HepG2 (cell line): Measurements from ENCODE around the gene USP10. TPM values are rescaled to one million over a fixed set of nuclear protein-coding genes. Genes with fewer than 3 reads are reported as not detected.

Source experiments
- ATAC-seq: fragments of 200-7000 bp; cut with Tn5 transposase; 3 replicates; pipeline ENCODE4 v1.9.1; 2020; ENCODE audit warnings: mild to moderate bottlenecking, moderate library complexity
- BruUV-seq: library from RNA; stranded (reverse); fragments of 400-500 nt; replicated peaks from 2 replicates; lab custom pipeline; 2021; lab: Mats Ljungman, UMichigan
- CTCF ChIA-PET: fragments of 300-600 bp; formaldehyde crosslinking; extraction: SDS; loops from one replicate; lab custom pipeline; 2021; ENCODE audit warnings: low total read pairs, inconsistent platforms, low intra/inter-chr PET ratio; lab: Yijun Ruan, JAX
- POLR2A ChIA-PET: fragments of 350-600 bp; sonication (Branson Sonifier 250); formaldehyde crosslinking; loops from one replicate; lab custom pipeline; 2020; ENCODE audit warnings: antibody characterized with exemption, inconsistent platforms; lab: Yijun Ruan, JAX
- DNase-seq: peaks from one replicate; pipeline ENCODE4 v3.0.0-alpha.2; 2015; ENCODE audit warnings: low spot score
- FAIRE-seq: peaks from 3 replicates; lab custom pipeline; 2011; peaks lifted over from hg19 to GRCh38; lab: Jason Lieb, UNC
- H2AFZ ChIP-seq: one replicate; pipeline ENCODE4 v1.6.1; 2011; ENCODE audit warnings: low read length, inconsistent platforms
- H3K27ac ChIP-seq: fragments of 300-600 bp; 3 replicates; pipeline ENCODE4 v1.8.0; 2011; ENCODE audit warnings: mixed run types, mild to moderate bottlenecking, mixed read lengths, low read length, inconsistent platforms; ENCODE audit not compliant: insufficient read depth; ENCODE audit errors: extremely low read length
- H3K27me3 ChIP-seq, 2 experiments: fragments of 200-600 bp in 1 of 2; 2 replicates in 1 of 2; 3 replicates in 1 of 2; pipeline versions ENCODE4 v1.6.0 to v1.8.0; 2011; ENCODE audit warnings: low read length in 2 of 2, mild to moderate bottlenecking in 2 of 2, moderate library complexity in 2 of 2, inconsistent platforms in 1 of 2; ENCODE audit not compliant: insufficient read depth in 2 of 2, control insufficient read depth in 1 of 2
- H3K36me3 ChIP-seq, 2 experiments: fragments of 200-600 bp in 1 of 2; replicated peaks in 1 of 2; 2 replicates in 1 of 2; 3 replicates in 1 of 2; pipeline versions ENCODE4 v1.5.1 to v1.8.0; 2011; ENCODE audit warnings: low read length in 2 of 2, inconsistent platforms in 1 of 2; ENCODE audit not compliant: insufficient read depth in 2 of 2, control insufficient read depth in 1 of 2
- H3K4me1 ChIP-seq: 2 replicates; pipeline ENCODE4 v1.5.1; 2012; ENCODE audit warnings: low read length, inconsistent platforms; ENCODE audit not compliant: insufficient read depth
- H3K4me2 ChIP-seq: 2 replicates; pipeline ENCODE4 v1.6.0; 2011; ENCODE audit warnings: low read depth, low read length, inconsistent platforms
- H3K4me3 ChIP-seq, 3 experiments: fragments of 200-600 bp in 1 of 3; sonication (generic), shearing (Covaris generic) in 1 of 3; replicated peaks in 1 of 3; 2 replicates each; pipeline ENCODE4 v1.5.1; 2011 to 2016; ENCODE audit warnings: low read length in 3 of 3, inconsistent platforms in 2 of 3, low read depth in 2 of 3, mild to moderate bottlenecking in 2 of 3, control low read depth in 1 of 3, mixed read lengths in 1 of 3; ENCODE audit not compliant: insufficient read depth in 1 of 3
- H3K79me2 ChIP-seq: one replicate; pipeline ENCODE4 v1.6.1; 2011; ENCODE audit warnings: low read length, inconsistent platforms; ENCODE audit not compliant: insufficient read depth
- H3K9ac ChIP-seq: 2 replicates; pipeline ENCODE4 v1.6.0; 2011; ENCODE audit warnings: mild to moderate bottlenecking, low read depth, low read length, inconsistent platforms; ENCODE audit not compliant: insufficient read depth
- H3K9me3 ChIP-seq: 2 replicates; pipeline ENCODE4 v1.5.1; 2012; ENCODE audit warnings: mild to moderate bottlenecking, low read length
- H4K20me1 ChIP-seq: 2 replicates; pipeline ENCODE4 v1.6.0; 2011; ENCODE audit warnings: inconsistent platforms, mild to moderate bottlenecking, low read length, moderate library complexity; ENCODE audit not compliant: insufficient read depth
- ATF7 ChIP-seq, 2 experiments: fragments of 450-650 bp in 1 of 2; sonication (generic) in 1 of 2; formaldehyde crosslinking in 1 of 2; IDR thresholded peaks; 2 replicates each; pipeline versions ENCODE4 v1.4.0 to v1.6.1; 2016 to 2020; ENCODE audit warnings: antibody characterized with exemption in 1 of 2, mild to moderate bottlenecking in 1 of 2, missing genetic modification reagents in 1 of 2
- TP53 ChIP-seq: sonication (generic); formaldehyde crosslinking; conservative IDR thresholded peaks from 2 replicates; pipeline ENCODE4 v1.4.0; 2020; ENCODE audit warnings: missing genetic modification reagents
- ZFX ChIP-seq: sonication (generic); formaldehyde crosslinking; IDR thresholded peaks from 2 replicates; pipeline ENCODE4 v1.4.0; 2020; ENCODE audit warnings: mild to moderate bottlenecking, low read depth, missing genetic modification reagents, moderate library complexity
- ZNF383 ChIP-seq: sonication (generic); formaldehyde crosslinking; IDR thresholded peaks from 2 replicates; pipeline ENCODE4 v1.4.0; 2020; ENCODE audit warnings: missing genetic modification reagents, mild to moderate bottlenecking, borderline replicate concordance
- WGBS: methylation state at CpG from one replicate; pipeline ENCODE4 v1.1.6; 2017; ENCODE audit warnings: low lambda C conversion rate; 5-methylcytosine and 5-hydroxymethylcytosine counted together
- in situ Hi-C: cut with HindIII; loops from 2 replicates; pipeline ENCODE4 v1.10.0; 2017; ENCODE audit warnings: low pct_unique_long_range_greater_than_20kb; ENCODE audit not compliant: extremely low pct_ligation_motif_present
- intact Hi-C: fragments of 100-400 bp; cut with micrococcal nuclease; formaldehyde crosslinking; loops from one replicate; pipeline ENCODE4 v1.10.0; 2022; ENCODE audit not compliant: unreplicated experiment
- polyA plus RNA-seq, 8 experiments: library from polyadenylated mRNA; depleted of rRNA in 3 of 8; stranded (reverse) in 7 of 8; unstranded in 1 of 8; fragments of >200 nt; fragmentation: Illumina TruSeq in 4 of 8; extraction: Trizol in 4 of 8; gene quantifications; 2 replicates each; pipeline versions ENCODE4 v1.2.1 to v1.2.3, GENCODE V29; 2011 to 2016; ENCODE audit warnings: low read depth in 4 of 8, missing spikeins in 1 of 8, mixed read lengths in 1 of 8; ENCODE audit not compliant: insufficient read depth in 1 of 8
- total RNA-seq, 5 experiments: library from RNA; depleted of rRNA; stranded (reverse); fragments of >200 nt; fragmentation: Illumina TruSeq; extraction: Trizol; gene quantifications; 2 replicates each; pipeline ENCODE4 v1.2.3, GENCODE V29; 2016; ENCODE audit warnings: low read depth in 1 of 5
- TF ChIP-seq, protein P1 (sequence below): sonication (generic); formaldehyde crosslinking; IDR thresholded peaks from 2 replicates; pipeline ENCODE4 v1.4.0; 2020; ENCODE audit warnings: missing genetic modification reagents

USP10 gene
- total and polyA plus RNA-seq, 2 of the 13 experiments (the other 11 are each of a cell fraction or from before 2014, with no cell fraction given): 79.1 to 122 TPM

DNA sequence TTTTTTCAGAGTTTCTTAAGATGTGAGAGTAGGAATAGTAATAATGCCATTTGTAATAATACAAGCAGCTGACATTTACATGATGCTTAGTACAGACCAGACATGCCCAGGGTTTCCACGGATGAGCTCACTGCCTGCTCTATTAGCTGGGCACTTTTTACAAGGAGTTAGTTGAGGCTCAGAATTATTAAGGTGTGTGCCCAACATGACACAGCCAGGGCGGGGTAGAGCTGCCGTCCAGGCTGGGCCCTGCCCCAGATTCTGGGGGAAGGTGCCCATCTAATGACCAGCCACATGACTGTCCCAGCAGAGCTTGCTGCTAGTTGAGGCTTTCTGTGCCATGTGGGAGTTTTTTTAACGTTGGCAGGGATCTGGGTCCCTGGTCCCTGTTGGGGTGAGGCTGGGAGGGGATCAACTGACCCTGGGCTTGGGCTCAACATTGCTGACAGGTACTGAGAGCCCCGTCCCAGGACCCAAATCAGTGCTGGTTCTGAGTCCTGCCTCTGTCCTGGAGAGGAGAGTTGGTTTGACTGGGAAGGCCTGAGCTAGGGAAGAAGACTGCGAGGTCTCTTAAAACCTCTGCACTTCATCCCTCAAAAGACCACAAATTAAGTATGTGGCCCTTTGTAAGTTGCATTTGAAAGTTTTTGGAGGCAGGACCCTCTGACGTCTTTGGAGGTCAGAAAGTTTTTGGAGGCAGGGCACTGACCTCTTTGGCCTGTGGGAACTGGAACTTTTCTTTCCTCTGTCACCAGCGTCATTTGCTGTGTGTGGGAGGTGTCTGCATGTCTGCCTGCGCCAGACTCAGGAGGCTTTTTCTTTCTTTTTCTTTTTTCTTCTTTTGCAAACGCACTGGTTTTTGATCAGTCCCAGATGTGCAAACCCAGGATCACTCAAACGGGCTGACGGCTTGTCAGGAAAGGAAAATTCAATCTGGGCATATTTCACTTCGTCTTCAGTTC lies 122.2 kb downstream of the USP10 start (continued):
- TF ChIP-seq ZFX (CRISPR knock-in tag): no peak
- TF ChIP-seq TP53: no peak

DNA sequence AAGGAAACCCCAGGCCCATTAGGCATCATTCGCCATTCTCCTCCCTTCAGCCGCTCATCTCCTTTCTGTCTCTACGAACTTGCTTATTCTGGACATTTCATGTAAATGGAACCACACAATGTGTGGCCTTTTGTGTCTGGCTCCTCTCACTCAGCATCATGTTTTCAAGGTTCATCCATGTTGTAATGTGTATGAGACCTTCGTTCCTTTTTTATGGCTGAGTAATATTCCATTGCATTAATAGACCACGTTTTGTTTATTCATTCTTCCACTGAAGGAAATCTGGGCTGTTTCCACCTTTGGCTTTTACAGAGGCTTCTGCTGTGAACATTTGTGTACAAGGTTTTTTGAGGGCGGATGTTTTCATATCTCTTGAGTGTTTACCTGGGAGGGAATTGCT lies 123.2 kb downstream of the USP10 start:
- DNase-seq: no peak
- ChIA-PET CTCF (no interaction called here), POLR2A (no interaction called here)
- in situ Hi-C loops (no loop called here), intact Hi-C loops (no loop called here)
- Histone ChIP-seq H3K4me3 (no peak overlapping the region), H3K27ac (no peak overlapping the region), H3K9ac (no peak overlapping the region), H4K20me1 (0 out of 2 replicates have a peak, but pooled peaks cover 9% of the 10 kb centered on the region), H3K27me3 (peaks cover 15 to 72% of the 10 kb centered on the region in 2 experiments), H2AFZ (no peak overlapping the region), H3K9me3 (no peaks in the 10 kb centered on the region), H3K79me2 (no peaks in the 10 kb centered on the region), H3K4me1 (peaks cover 23% of the 10 kb centered on the region), H3K4me2 (no peak overlapping the region), H3K36me3 (no peaks in the 10 kb centered on the region)
- TF ChIP-seq, protein P1, sequence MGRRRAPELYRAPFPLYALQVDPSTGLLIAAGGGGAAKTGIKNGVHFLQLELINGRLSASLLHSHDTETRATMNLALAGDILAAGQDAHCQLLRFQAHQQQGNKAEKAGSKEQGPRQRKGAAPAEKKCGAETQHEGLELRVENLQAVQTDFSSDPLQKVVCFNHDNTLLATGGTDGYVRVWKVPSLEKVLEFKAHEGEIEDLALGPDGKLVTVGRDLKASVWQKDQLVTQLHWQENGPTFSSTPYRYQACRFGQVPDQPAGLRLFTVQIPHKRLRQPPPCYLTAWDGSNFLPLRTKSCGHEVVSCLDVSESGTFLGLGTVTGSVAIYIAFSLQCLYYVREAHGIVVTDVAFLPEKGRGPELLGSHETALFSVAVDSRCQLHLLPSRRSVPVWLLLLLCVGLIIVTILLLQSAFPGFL (CRISPR knock-in tag): no peak
- TF ChIP-seq ZNF383 (no peak), ATF7 (IDR thresholded peaks at IDR 0.05) (no peak), ATF7 (CRISPR knock-in tag; IDR thresholded peaks at IDR 0.05) (no peak)
- ATAC-seq: no peak
- BruUV-seq: no TSS peak
- FAIRE-seq: no peak
- 64% methylated on average over 6 of the region's 6 CpGs for WGBS
